ENCODE measurements around the gene GLI2.

GLI2 gene

DNA sequence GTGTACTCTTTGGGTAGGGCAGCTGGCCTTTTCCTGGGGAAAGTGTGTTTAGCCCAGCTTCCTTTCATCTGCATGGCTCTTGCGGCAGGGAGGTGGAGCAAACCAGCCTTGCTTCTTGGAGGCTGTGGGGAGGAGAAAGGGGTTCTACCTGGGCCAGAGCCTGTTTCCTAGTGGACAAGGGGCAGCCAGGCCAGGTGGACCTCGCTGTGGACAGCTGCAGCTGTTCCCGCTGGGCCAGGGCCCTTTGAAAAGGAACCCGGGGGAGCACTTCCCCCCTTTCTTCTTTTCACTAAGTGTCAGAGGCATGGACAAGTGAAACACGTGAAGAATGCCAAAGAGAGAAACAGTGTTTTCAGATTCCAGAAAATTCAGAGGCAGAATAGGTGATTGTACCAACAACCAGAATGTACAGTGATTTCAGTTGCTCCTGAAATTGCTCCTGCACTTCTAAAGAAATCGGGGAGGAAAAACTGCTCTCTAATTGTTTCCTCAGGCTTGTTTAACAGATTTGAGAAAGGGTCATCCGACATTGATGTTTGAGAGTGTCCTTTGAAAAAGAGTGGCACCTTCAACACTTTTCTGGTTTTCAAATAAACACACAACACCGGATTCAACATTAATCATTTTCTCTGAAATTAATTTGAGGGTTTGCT lies 3.9 kb downstream of the GLI2 start:
- no peak for FAIRE-seq

DNA sequence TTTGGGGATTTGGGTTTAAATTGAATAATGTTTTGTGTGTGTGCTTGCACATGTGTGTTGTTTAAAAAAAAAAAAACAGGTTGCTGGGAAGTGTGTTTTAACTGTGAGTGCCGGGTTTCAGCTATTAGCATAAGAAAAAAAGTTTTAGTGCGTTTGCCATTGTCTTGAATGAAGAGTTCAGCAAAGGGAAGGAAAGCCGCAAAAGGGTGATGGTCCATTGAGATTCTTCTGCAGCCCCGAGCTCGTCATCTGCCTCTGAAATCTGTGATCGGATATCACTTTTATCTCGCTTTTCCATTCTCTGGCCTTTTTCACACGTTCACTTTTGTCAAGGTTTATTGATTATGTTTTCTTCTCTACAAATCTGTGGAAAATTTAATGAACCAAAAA lies 4.7 kb downstream of the GLI2 start:
- no peak for FAIRE-seq

DNA sequence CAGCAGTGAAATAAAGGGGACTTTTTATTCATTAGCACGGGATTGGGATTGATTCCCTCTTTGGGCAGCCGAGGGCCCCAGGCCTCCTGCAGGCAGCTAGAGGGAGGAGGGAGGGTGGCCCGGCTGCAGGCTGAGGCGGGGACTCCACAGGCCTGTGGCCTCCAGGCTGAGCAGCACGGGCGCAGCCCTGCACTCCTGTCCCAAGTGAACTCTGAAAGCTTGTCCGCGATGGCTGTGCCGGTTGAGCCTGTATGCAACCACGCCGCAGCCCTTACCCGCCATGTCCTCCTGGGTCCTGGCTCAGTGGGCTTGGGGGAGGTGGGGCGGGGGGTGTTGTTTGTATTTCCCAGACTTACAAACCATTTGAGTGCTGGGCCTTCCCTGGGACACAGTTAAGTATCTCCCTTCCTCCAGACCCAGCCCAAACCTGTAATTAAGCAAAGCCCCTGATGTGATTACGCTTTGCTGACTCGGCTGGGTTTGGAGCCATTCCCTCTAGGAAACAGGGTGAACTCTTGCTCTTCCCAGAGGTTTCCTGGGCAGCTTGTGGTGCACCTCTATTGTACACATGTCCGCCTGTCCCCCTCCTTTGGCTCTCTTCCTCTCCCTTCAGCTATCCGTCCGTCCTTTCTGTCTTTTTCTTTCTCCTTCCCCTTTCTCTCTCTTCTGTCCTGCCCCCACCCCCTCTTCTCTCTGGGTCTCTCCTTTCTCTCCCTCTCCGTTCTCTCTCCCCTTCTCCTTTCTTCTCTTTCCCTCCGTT lies 5.3 kb downstream of the GLI2 start:
- no peak for FAIRE-seq

DNA sequence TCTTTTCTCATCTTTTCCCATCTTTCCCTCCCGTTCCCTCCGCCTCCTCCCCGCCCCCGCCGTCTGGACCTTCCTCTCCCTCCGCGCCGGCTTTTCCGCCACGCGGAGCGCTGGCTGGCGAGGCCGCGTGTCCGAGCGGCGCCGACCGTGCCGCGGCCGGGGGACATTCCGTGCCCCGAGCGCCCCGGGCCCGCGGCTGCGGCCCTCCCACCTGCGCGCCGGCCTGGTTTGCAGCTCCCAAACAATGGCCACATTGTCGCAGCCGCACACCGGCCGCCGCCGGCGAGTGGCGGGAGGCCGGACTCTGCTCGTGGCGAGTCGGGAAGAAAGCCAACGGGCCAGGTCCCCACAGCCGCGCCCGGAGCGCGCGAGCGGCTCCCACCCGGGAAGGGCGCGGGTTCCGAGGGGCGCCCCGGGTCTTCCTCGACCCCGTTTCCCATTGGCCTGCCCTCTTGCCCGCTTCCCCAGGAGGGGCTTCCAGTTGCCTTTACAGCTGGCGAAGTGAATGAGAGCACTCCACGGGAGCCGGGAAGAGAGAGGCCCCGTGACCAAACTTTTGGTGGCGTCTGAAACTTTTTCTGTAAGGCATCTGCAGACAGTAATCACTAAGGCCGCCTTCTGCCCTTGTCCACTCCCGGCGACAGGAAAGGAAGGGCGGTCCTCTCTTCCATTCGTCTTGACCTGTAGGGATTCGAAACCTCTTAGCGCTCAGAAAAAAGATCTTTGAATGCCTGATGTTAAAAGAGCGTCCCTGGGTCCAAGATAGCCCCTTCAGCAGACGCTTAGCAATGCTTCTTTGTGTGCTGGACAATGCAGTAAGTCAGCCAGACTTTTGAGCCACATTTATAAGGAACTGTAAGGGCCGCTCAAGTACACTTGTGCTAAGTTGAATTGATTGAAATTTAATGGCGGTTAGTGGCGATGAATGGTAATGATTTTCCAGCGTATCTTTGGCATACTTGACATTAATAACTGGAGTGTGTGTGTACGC lies 6.2 kb downstream of the GLI2 start:
- no peak for FAIRE-seq

DNA sequence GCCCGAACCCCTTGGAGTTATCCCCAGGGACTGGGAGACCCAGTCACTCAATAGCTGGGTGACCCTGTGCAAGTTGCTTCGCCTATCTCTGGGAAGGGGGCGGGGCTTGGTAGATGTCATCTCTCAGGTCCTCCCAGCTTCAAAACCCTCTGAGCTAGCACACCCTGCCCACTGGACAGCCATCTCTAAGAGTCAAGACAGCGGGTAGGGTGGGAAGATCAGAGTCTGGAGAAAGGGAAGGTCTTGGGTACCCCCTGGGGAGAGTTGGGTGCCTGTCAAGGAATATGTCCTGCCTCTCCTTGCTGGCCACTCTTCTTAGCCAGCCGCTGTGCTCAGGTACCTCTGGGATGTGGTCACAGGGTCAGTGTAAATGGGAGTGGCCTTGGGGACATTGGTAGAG lies 8.0 kb downstream of the GLI2 start:
- FAIRE-seq = no peak

DNA sequence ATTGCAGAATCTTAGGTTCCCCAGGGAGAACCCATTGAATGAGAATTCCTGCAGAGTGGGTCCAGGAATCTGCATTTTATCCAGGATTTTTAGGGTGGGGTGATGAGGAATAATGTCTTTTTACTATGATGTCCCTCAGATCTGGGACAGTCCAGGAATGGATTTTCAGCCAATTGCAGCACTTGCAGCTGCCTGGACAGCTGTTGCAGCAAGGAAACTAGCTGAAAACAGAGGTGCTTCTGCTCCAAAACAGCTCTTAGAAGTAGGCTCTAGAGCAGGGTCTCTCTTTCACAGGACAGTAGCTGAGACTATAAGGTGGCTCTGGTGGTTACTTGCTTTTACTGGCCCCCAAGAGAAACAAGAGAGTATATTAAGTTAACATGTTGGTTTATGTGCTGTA lies 9.1 kb downstream of the GLI2 start:
- no peak for FAIRE-seq

DNA sequence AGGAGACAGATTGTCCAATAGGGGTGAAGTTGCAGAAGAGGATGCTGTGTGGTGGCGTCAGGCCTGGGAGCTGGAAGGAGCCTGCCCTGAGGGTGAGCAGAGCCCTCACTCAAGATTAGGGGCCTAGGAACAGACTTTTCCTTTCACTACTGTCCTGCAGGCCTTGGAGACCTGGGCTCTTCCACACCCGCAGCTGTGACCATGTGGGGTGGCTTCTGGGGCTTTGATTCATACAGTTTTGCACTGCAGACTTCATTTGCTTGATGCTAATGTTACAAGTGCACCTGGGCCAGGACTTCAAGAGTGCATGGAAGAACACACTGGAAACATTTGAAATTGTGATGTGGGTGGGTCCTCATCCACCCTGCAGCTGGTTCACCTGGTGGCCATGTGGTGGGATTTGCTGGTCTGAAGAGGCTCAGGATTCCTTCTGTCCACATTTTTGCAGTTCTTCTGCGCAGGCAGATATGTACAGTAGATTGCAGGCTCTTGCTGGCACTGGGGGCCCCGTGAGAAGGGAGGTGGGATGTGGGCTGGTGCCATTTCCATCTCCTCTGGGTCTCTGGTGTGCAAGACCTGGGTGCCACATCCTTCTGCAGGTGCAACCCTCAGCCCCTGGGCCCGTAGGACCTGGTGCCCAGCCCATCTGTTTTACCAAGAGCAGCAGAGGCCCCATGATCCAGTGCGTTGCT lies 9.9 kb downstream of the GLI2 start:
- FAIRE-seq = no peak

GRCh38 chr2:120746144-120746543 lies 10.5 kb downstream of the GLI2 start:
- no peak for FAIRE-seq

DNA sequence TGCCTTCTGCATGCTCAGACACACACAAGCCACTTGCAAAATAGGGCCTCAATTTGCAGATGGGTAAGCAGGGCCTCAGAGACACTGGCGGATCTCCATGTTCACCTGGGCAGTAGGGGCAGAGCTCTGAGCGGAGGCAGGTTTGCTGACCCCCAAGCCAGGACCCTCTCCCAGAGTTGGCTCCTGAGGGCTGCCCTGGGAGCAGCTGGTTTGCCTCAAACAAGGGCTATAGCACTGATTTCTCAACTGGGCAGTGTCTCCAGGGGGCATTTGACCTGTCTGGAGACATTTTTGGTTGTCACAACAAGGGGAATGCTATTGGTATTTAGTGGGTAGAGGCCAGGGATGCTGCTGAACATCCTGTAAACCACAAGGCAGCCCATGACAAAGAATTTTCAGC lies 11.6 kb downstream of the GLI2 start:
- no peak for FAIRE-seq

DNA sequence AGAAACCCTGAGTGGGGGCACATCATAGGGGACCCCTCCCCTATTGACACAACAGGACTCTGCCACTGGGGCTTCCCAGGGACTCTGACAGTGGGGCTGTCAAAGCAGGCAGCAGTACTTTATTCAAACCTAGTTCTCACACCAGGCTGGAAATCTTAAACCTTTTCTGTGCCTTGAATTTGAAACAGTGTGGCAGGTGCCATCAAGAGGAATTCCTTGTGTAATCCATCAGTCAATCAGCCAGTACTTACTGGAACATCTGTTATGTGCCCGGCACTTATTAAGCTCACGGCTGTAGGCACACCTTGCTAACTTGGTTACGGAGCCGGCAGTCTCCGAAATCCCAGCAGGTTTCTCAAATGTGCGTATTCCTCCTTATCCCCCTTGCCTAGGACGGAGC lies 12.0 kb downstream of the GLI2 start:
- FAIRE-seq = no peak

DNA sequence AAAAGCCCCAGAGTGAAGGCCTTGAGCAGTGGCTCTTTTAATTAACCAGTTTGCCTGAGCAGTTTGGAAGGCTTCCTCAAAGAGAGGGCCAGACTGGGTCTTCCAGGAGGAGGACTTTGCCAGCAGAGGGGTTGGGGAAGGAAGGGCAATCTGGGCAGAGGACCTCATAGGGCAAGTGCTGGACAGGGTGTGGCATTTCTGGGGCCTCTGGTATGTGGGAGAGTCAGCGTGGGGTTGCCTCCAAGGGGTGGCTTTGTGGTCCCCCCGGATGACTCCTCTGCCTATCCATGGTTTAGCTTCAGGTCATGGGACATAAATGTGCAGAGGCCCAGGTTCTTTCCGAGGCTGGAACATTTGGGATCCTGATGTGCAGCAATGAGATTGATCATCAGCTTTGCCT lies 12.6 kb downstream of the GLI2 start:
- no peak for FAIRE-seq

DNA sequence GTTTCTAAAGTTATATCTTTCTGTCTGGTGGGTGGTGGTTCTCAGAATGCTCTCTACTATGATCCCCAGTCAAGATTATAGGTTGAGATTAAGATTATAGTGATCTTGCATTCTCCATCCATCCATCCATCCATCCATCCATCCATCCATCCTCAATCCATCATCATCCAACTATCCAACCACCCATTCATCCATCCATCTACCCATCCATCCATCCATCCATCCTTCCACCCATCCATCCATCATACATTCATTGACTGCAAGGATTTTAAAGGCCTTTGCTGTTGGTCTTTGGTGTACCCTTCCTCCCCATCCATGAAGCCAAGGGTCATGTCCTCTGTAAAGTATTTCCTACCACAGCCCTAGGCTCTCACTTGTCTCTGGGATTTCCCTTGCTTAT lies 13.1 kb downstream of the GLI2 start:
- no peak for FAIRE-seq

GRCh38 chr2:120749506-120750431 lies 14.1 kb downstream of the GLI2 start:
- FAIRE-seq = no peak

DNA sequence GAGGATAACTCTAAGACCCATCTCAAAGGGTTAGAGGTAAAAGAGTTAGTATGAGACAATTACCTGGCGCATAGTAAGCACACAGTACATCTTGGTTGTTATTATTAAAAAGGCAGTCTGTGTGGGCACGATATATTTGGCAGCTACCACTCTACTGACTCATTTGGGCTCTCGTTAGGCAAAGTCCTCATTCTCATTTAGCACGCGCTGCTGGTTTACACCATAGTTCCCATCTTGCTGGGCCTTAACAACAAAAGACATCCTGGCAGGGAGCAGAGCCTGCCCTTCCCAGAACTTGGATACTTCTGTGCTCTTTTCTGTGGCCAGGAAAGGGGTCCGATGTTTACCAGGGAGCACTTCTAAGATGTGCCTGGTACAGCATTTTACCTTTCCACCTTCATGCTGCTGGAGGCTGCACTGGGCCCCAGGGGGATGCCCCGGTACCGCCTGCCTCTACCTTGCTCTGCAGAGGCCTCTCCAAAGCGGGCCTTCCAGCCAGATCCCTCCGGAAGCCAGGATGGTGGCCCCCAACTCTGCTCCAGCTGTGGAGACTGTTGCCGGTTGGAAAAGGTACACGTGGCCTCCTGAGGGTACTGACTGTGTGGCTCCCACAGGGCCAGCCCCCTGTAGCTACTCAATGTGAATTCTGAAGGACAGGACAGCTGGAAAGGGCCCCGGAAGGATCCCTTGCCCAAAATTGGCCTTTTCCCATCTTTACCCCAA lies 15.0 kb downstream of the GLI2 start:
- FAIRE-seq = no peak

- FAIRE-seq = no peak
Measured at GRCh38 chr2:120751553-120751952, 15.9 kb downstream of the GLI2 start.

- FAIRE-seq = no peak
Measured at GRCh38 chr2:120754067-120754960, 18.6 kb downstream of the GLI2 start.

DNA sequence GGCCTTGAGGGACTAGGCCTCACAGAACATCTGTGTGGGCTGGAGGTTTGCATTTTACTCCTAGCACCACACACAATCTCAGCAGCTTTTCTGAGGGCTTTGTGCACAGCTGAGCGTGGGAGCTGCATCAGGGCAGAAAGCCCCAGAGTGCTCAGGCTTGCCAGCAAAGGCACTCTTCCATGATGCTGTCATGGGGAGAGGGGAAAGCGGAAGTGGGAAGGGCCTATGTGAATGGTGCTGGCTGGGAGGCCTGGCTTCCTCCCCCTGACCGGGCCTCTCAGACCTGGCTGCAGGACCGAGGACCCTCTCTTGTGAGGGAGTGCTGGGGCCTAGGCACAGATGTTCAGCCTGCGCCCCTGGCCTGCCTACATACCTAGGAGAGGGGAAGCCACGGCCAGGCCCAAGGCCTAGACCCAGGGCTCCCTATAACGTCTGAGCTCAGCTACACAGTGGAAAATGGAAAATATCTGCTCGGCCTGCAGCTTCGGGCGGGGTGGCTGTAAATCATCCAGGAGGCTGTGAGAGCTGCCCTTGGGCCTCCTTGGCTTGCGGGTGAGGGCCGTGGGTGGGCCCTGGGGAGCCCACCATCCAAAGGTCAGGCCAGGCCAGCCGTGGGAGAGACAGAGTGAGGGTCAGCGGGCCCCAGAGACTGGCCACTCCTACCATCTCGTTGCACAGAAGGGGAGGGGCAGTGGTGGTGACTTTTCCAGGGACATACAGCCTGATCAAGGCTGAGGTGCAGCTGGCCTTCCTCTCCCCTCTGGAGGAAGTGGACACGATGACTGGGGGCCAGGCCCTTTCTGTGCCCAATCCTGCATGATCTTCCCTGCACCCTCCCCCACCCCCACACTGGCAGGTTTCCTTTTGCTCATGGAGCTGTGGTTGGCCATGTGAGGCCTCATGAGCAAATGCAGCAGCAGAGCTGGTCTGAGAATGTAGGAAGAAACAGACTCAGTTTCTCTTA lies 22.8 kb downstream of the GLI2 start:
- FAIRE-seq = no peak

DNA sequence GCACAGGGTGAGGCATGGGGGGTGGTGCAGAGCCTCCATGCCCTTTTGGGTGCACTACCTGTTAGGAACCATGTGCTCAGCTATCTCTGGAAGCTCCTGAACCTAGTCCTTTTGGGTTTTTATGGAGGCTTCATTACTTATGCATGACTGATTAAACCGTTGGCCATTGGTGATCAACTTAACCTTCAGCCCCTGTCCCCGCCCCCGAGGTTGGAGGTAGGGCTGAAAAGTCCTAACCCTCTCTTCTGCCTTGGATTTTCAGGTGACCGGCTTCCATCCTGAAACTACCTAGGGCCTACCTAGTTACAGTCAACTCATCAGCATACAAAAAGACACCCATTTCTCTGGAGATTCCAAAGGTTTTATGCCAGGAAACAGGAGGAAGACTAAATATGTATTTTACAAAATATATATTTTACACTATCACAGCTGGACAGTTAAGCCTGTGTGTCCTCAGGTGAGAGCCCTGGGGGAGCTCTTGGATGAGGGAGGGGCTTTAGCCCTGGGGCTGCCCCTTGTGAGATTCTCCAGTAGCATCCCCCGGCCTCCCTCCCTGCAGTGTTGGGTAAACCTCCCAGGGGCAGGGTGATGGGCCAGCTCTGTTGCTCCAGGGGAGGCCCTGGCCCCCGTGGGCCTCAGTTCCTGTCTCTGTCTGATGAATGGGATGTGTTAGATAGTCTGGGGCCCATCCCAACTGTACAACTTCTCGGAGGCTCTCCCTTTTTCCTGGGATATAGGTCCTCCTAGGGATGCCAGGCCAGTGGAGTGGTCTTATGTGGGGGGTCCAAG lies 24.1 kb downstream of the GLI2 start:
- no peak for FAIRE-seq
